Activated CD8-positive, alpha-beta T cell treated with anti-CD3 and anti-CD28 coated beads for 36 hours (primary cell): Measurements from ENCODE around the gene GNB1L. TPM values are rescaled to one million over a fixed set of nuclear protein-coding genes. Genes with fewer than 3 reads are reported as not detected.

Experiments
- ATAC-seq: fragments of 200-7000 bp; cut with Tn5 transposase; one replicate; pipeline ENCODE4 v1.10.0; 2021; ENCODE audit warnings: mild to moderate bottlenecking, moderate library complexity
- CTCF ChIA-PET: fragments of 350-600 bp; sonication (Branson Sonifier 250); formaldehyde crosslinking; loops from one replicate; lab custom pipeline; 2021; ENCODE audit warnings: antibody characterized with exemption; lab: Charles Lee
- POLR2A ChIA-PET: fragments of 350-600 bp; sonication (Branson Sonifier 250); formaldehyde crosslinking; loops from one replicate; lab custom pipeline; 2021; ENCODE audit warnings: antibody characterized with exemption; lab: Charles Lee
- DNase-seq: peaks from one replicate; pipeline ENCODE4 v3.0.0-alpha.2; 2020
- H3K27ac Mint-ChIP-seq: one replicate; pipeline ENCODE4 v1.8.0; 2021; ENCODE audit warnings: mild to moderate bottlenecking, mixed read lengths
- H3K27me3 Mint-ChIP-seq: one replicate; pipeline ENCODE4 v1.8.0; 2021; ENCODE audit warnings: mixed read lengths
- H3K36me3 Mint-ChIP-seq: one replicate; pipeline ENCODE4 v1.8.0; 2021; ENCODE audit warnings: low read depth, mixed read lengths
- H3K4me1 Mint-ChIP-seq: one replicate; pipeline ENCODE4 v1.8.0; 2021; ENCODE audit warnings: low read depth, mixed read lengths
- H3K4me3 Mint-ChIP-seq: one replicate; pipeline ENCODE4 v1.8.0; 2021; ENCODE audit warnings: mild to moderate bottlenecking, moderate library complexity, mixed read lengths
- H3K9me3 Mint-ChIP-seq: one replicate; pipeline ENCODE4 v1.8.0; 2021; ENCODE audit warnings: mixed read lengths
- intact Hi-C: fragments of 100-400 bp; cut with micrococcal nuclease; formaldehyde crosslinking; loops from one replicate; pipeline ENCODE4 v1.10.0; 2022
- total RNA-seq, 2 experiments: library from RNA; stranded (reverse); gene quantifications; one replicate each; pipeline ENCODE4 v1.2.3, GENCODE V29; 2021
- TF ChIP-seq, protein P1 (sequence below): fragments of 200-600 bp; IDR thresholded peaks from one replicate; pipeline ENCODE4 v1.8.0; 2022; ENCODE audit warnings: antibody characterized with exemption, mild to moderate bottlenecking

Gene GNB1L
- total RNA-seq, 2 experiments from 2014 or later = 16.2 to 17.4 TPM

DNA sequence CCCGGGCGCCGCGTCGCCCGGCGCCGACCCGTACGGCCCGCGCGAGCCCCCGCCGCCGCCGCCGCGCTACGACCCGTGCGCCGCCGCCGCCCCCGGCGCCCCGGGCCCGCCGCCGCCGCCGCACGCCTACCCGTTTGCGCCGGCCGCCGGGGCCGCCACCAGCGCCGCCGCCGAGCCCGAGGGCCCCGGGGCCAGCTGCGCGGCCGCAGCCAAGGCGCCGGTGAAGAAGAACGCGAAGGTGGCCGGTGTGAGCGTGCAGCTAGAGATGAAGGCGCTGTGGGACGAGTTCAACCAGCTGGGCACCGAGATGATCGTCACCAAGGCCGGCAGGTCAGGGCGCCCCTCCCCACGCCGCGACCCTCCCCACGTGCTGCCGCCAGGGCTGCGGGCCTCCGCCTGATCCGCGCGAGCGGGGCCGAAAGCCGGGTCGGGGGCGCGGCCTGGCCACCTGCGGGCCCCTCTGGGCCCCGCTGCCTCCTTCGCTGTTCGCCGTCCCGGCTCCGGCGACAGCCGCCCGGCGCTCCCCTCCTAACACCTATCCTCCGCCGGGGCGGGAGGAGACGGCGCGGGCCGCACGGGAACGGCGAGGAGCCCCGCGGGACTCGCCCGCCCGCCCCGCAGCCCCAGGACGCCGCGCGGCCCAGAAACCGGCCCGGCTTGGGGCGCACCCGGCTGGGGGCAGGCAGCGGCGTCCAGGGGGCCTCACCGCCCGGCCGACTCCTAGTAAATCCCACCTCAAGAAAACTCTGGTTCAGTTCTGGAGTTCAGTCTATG is 93.5 kb downstream of the GNB1L start:
- Mint-ChIP-seq H3K4me1 (peaks cover 24% of the 10 kb centered on the region), H3K27ac (no peak overlapping the region), H3K9me3 (no peaks in the 10 kb centered on the region), H3K36me3 (no peaks in the 10 kb centered on the region), H3K27me3 (peaks cover 51% of the 10 kb centered on the region), H3K4me3 (peak overlapping the region; percentile 50)
- no peak for ATAC-seq
- POLR2A ChIA-PET = no interaction called here
- DNase-seq = no peak
- TF ChIP-seq, protein P1, sequence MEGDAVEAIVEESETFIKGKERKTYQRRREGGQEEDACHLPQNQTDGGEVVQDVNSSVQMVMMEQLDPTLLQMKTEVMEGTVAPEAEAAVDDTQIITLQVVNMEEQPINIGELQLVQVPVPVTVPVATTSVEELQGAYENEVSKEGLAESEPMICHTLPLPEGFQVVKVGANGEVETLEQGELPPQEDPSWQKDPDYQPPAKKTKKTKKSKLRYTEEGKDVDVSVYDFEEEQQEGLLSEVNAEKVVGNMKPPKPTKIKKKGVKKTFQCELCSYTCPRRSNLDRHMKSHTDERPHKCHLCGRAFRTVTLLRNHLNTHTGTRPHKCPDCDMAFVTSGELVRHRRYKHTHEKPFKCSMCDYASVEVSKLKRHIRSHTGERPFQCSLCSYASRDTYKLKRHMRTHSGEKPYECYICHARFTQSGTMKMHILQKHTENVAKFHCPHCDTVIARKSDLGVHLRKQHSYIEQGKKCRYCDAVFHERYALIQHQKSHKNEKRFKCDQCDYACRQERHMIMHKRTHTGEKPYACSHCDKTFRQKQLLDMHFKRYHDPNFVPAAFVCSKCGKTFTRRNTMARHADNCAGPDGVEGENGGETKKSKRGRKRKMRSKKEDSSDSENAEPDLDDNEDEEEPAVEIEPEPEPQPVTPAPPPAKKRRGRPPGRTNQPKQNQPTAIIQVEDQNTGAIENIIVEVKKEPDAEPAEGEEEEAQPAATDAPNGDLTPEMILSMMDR = no peak
- CTCF ChIA-PET = no interaction called here
- intact Hi-C loops = no loop called here

DNA sequence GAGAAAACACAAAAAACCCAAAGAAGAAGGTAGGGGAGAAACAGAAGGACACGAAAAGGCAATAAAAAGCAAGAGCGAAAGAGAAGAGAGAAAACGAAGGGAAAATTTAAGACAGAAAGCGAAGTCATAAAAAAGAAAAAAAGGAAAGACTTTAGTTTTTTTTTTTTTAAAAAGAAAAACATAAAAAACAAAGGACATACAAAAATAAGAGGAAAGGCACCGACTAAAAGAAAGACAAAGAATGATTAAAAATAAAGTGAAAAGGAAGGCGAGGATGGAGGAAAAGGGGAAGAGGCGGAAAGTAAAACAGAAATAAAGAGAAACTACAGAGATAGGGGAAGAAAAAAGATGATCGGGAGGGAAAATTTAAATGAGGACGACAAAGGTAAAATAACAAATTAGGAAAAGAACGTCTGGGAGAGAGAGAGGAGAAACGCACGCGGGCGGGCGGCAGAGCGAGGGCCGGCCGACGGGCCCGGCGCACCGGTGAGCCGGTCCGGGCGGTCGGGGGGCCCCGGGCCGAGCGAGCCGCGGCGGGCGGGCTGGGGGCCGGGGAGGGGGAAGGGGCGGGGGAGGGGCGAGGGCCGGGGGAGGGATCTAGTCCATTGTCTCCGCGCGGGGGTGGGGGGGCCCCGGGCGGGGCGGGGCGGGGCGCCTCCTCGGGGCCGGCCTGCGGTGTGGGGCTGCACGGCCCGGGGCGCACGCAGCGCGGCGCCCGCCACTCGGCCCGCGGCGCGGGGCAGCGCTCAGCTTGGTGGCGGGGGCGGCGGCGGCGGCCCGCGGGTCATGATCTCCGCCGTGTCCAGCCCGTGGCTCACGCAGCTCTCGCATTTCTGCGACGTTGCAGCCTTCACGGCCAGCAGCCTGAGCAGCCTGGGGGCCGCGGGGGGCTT is 94.4 kb downstream of the GNB1L start, which contains the start of gene TBX1:
TBX1 (plus strand) TSS at position 721 of the 893 bp plus-strand sequence; CDS start at position 787, 66 bp downstream.
- no peaks in the 10 kb centered on the region for H3K36me3 Mint-ChIP-seq
- ChIA-PET POLR2A (interaction anchor here (1.2 kb wide), 1 partner anchor 130 kb away, joined by 4 read pairs; no protein-coding TSS in a partner anchor), CTCF (no interaction called here)
- intact Hi-C loops = no loop called here
- DNase-seq (no peak), ATAC-seq (no peak)
- peaks cover 54% of the 10 kb centered on the region for H3K27me3 Mint-ChIP-seq
- TF ChIP-seq, protein P1 = no peak
- no peak within 1 kb of the TSS for H3K27ac Mint-ChIP-seq
- H3K4me3 Mint-ChIP-seq = peak within 1 kb of the TSS; percentile 64
- no peaks in the 10 kb centered on the region for H3K9me3 Mint-ChIP-seq
- peaks cover 28% of the 10 kb centered on the region for H3K4me1 Mint-ChIP-seq

DNA sequence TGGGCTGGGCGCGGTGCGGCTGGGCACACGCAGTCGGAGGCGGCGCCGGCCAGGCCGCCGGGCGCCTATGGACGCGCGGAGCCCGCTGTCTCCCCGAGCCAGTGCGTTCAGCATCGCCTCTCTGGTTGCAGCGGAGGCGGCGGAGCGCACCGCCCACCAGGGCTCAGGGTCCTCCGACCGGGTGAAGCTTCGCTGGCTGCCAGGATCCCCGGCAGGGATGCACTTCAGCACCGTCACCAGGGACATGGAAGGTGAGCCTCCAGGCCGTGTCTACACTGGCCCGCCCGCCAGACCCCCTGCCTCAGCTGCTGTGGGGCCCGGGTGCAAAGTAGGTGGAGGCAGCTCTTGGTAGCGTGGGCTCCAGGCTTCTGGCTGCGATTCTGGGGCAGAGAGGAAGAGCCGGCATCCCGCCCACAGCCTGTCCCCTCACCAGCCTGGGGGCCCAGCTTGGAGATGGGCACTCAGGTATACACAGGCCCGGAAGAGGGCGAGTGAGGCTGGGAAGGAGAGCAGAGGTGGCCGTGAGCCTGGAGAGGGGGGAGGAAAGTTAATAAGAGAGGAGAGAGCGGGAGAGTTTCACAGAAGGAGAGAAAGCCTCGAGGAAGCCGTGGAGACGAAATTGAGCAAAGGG is 95.1 kb downstream of the GNB1L start:
- Mint-ChIP-seq H3K27ac (no peak overlapping the region), H3K4me3 (peak overlapping the region; percentile 64), H3K36me3 (no peaks in the 10 kb centered on the region), H3K9me3 (no peaks in the 10 kb centered on the region), H3K27me3 (peaks cover 50% of the 10 kb centered on the region), H3K4me1 (peaks cover 28% of the 10 kb centered on the region)
- CTCF ChIA-PET = no interaction called here
- no peak for DNase-seq
- POLR2A ChIA-PET = interaction anchor here (1.2 kb wide), 1 partner anchor 131 kb away, joined by 4 read pairs; no protein-coding TSS in a partner anchor
- intact Hi-C loops = no loop called here
- ATAC-seq = no peak
- TF ChIP-seq, protein P1 = no peak

DNA sequence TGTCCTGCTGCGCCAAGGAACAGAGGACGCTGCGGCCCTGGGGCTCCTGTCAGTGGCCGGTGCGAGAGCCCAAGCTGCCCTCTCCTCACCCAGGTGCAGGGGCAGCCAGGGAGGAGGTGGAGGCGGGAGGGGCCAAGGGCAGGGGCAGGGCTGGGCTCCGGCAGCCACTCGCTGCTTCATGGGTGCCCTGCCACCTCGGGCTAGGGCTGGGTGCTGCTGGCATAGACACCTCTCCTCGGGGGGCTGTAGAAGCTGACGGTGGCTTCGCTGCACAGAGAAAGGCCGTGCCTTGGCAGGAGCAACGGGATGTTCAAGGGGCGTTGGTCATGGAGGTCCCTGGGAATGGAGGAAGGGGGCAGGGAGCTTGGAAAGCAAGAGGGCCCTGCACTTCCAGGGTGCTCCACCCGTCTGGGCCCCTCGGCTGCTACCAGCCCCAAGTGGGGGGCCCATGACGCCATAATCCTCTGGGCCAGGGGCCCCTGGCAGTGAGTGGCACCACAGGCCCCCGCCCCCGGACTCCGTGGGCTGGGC is 95.7 kb downstream of the GNB1L start:
- Mint-ChIP-seq H3K27ac (no peak overlapping the region), H3K27me3 (peaks cover 51% of the 10 kb centered on the region), H3K9me3 (no peaks in the 10 kb centered on the region), H3K4me1 (peaks cover 28% of the 10 kb centered on the region), H3K4me3 (no peak overlapping the region), H3K36me3 (no peaks in the 10 kb centered on the region)
- intact Hi-C loops = no loop called here
- TF ChIP-seq, protein P1 = no peak
- ChIA-PET CTCF (no interaction called here), POLR2A (interaction anchor here (0.9 to 1.2 kb wide), 2 partner anchors 96 to 132 kb away, joined by 4 to 5 read pairs; partner anchors contain the start of genes GNB1L and RTL10)
- ATAC-seq = no peak
- no peak for DNase-seq
